Measurements from ENCODE around the gene MYO16.
"Not testable (repeated sequence)": the region's sequence is repeated elsewhere in the genome, so short reads cannot be mapped to it uniquely, and the experiment has no call there.

The MYO16 gene

DNA sequence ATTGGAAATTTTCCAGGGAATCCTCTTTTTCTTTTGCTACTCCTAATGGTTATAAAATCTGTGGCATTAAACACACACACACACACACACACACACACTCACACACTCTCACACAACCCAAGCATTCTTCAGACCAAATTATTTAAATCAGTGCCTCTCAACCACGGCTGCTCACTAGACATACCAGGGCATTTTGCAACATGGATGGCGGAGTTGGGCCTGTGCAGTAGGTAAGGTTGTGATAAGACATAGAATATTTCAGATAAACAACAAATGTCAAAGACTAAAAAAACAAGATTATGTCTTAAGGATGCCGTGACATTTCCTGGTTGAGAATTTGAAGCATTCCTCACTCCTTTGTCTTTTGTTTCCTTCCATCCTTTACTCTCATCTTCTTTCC lies 443.1 kb downstream of the MYO16 start:
- no peak for DNase-seq (ENCODE audit: low read depth, low spot score)
- Histone ChIP-seq H3K4me1 (ENCODE audit: insufficient read depth, insufficient read length) (no peaks in the 10 kb centered on the region), H3K9me3 (ENCODE audit: insufficient read depth, low read length) (no peaks in the 10 kb centered on the region), H3K27me3 (ENCODE audit: insufficient read depth, insufficient read length) (no peaks in the 10 kb centered on the region), H3K36me3 (ENCODE audit: insufficient read depth, insufficient read length, low read length) (no peaks in the 10 kb centered on the region), H3K9ac (ENCODE audit: insufficient read length, low read depth) (no peak overlapping the region), H3K4me3 (ENCODE audit: insufficient read length, low read depth) (no peak overlapping the region)
- TF ChIP-seq SUZ12 (IDR thresholded peaks at IDR 0.05; ENCODE audit: extremely low read depth, insufficient read depth, insufficient read length) (no peak), YY1 (IDR thresholded peaks at IDR 0.05; ENCODE audit: insufficient read depth, insufficient read length) (no peak), ZNF274 (IDR thresholded peaks at IDR 0.05; ENCODE audit: low read depth, low read length) (no peak)

DNA sequence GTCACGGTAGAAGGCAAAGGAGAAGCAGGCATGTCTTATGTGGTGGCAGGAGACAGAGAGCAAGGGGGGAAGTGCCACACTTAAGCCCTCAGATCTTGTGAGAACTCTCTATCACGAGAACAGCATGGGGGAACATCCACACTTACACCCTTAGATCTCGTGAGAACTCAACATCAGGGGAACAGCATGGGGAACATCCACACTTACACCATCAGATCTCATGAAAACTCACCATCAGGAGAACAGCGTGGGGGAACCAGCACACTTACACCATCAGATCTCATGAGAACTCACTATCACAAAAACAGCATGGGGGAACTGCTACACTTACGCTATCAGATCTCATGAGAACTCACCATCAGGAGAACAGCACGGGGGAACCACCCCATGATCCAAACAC lies 445.0 kb downstream of the MYO16 start:
- H3K4me1 ChIP-seq (ENCODE audit: insufficient read depth, insufficient read length), result no peaks in the 10 kb centered on the region
- no peak overlapping the region for H3K9ac ChIP-seq (ENCODE audit: insufficient read length, low read depth)
- no peaks in the 10 kb centered on the region for H3K27me3 ChIP-seq (ENCODE audit: insufficient read depth, insufficient read length)
- DNase-seq (ENCODE audit: low read depth, low spot score), result no peak
- H3K9me3 ChIP-seq (ENCODE audit: insufficient read depth, low read length), result no peaks in the 10 kb centered on the region
- TF ChIP-seq SUZ12 (IDR thresholded peaks at IDR 0.05; ENCODE audit: extremely low read depth, insufficient read depth, insufficient read length) (no peak), ZNF274 (IDR thresholded peaks at IDR 0.05; ENCODE audit: low read depth, low read length) (no peak), YY1 (IDR thresholded peaks at IDR 0.05; ENCODE audit: insufficient read depth, insufficient read length) (no peak)
- no peak overlapping the region for H3K4me3 ChIP-seq (ENCODE audit: insufficient read length, low read depth)
- H3K36me3 ChIP-seq (ENCODE audit: insufficient read depth, insufficient read length, low read length), result no peaks in the 10 kb centered on the region

DNA sequence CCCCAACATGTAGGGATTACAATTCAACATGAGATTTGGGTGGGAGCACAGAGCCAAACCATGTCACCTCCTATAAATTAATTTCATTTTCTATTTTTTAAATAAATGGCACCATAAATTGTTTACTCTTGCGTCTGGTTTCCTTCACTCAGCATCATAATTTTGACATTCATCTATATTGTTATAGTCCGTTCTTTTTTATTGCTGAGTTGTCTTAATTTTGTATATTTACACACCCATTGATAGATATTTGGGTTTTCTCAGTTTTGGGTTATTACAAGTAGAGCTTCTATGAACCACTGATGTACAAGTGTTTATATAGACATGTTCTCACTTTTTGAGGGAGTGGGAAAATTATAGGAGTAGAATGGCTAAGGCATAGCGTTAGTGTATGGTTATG lies 445.4 kb downstream of the MYO16 start:
- Histone ChIP-seq H3K36me3 (ENCODE audit: insufficient read depth, insufficient read length, low read length) (no peaks in the 10 kb centered on the region), H3K27me3 (ENCODE audit: insufficient read depth, insufficient read length) (no peaks in the 10 kb centered on the region), H3K9ac (ENCODE audit: insufficient read length, low read depth) (no peak overlapping the region), H3K9me3 (ENCODE audit: insufficient read depth, low read length) (no peaks in the 10 kb centered on the region), H3K4me3 (ENCODE audit: insufficient read length, low read depth) (no peak overlapping the region), H3K4me1 (ENCODE audit: insufficient read depth, insufficient read length) (no peaks in the 10 kb centered on the region)
- TF ChIP-seq YY1 (IDR thresholded peaks at IDR 0.05; ENCODE audit: insufficient read depth, insufficient read length) (no peak), SUZ12 (IDR thresholded peaks at IDR 0.05; ENCODE audit: extremely low read depth, insufficient read depth, insufficient read length) (no peak), ZNF274 (IDR thresholded peaks at IDR 0.05; ENCODE audit: low read depth, low read length) (no peak)
- no peak for DNase-seq (ENCODE audit: low read depth, low spot score)

DNA sequence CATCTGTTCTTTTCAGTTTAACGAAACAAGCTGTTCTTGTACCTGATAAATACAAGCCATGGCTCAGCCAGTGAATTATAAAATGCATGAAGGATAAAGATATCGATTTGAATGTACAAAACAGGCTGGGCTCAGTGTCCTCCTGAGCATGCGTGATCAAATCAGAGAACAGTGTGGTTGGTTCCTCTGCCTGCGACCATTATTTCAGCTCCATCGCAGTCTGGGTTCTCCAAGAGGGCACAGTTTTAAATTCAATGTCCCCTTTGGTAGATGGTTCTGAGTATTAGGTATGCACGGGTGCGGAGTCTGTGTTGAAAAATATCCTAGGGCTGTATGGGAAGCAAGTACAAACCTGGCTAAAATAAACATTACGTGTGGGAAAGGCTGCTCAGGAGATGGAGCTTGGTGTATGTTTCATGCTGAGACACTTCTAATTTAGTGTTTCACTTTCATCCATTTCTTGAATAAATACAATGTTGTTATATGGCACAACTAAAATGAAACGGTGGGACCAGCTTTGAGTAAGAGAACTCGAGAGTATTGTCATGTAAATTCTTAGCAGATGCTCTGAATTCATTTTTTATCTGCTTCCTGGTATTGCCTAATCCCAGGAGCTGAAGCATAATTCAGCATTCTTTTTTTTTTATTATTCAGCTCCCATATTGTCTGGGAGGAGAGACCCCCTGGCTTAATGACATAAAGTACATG lies 458.7 kb downstream of the MYO16 start:
- no peaks in the 10 kb centered on the region for H3K9me3 ChIP-seq (ENCODE audit: insufficient read depth, low read length)
- H3K4me3 ChIP-seq (ENCODE audit: insufficient read length, low read depth), result no peak overlapping the region
- H3K27me3 ChIP-seq (ENCODE audit: insufficient read depth, insufficient read length), result no peaks in the 10 kb centered on the region
- DNase-seq (ENCODE audit: low read depth, low spot score), result no peak
- no peak overlapping the region for H3K9ac ChIP-seq (ENCODE audit: insufficient read length, low read depth)
- no peaks in the 10 kb centered on the region for H3K4me1 ChIP-seq (ENCODE audit: insufficient read depth, insufficient read length)
- H3K36me3 ChIP-seq (ENCODE audit: insufficient read depth, insufficient read length, low read length), result no peaks in the 10 kb centered on the region
- TF ChIP-seq SUZ12 (IDR thresholded peaks at IDR 0.05; ENCODE audit: extremely low read depth, insufficient read depth, insufficient read length) (no peak), ZNF274 (IDR thresholded peaks at IDR 0.05; ENCODE audit: low read depth, low read length) (no peak), YY1 (IDR thresholded peaks at IDR 0.05; ENCODE audit: insufficient read depth, insufficient read length) (no peak)

DNA sequence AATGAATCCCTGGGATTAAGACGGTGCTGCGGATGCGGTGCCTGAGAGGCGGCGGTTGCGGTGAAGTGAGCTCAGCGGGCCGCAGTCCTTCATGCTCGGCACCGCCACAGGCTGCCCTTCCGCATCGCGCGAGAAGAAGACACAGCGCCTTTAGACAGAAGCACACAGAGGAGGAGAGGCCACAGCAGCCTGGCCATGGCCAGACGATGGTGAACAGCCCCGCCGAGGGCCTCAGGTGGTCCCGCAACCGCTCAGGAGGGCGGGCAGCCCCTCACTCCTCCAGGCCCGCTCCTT lies 459.2 kb downstream of the MYO16 start:
- Histone ChIP-seq H3K36me3 (ENCODE audit: insufficient read depth, insufficient read length, low read length) (no peaks in the 10 kb centered on the region), H3K9me3 (ENCODE audit: insufficient read depth, low read length) (no peaks in the 10 kb centered on the region), H3K27me3 (ENCODE audit: insufficient read depth, insufficient read length) (no peaks in the 10 kb centered on the region), H3K4me1 (ENCODE audit: insufficient read depth, insufficient read length) (no peaks in the 10 kb centered on the region), H3K9ac (ENCODE audit: insufficient read length, low read depth) (no peak overlapping the region), H3K4me3 (ENCODE audit: insufficient read length, low read depth) (no peak overlapping the region)
- TF ChIP-seq SUZ12 (IDR thresholded peaks at IDR 0.05; ENCODE audit: extremely low read depth, insufficient read depth, insufficient read length), result no peak
- TF ChIP-seq ZNF274 (IDR thresholded peaks at IDR 0.05; ENCODE audit: low read depth, low read length), result no peak
- TF ChIP-seq YY1 (IDR thresholded peaks at IDR 0.05; ENCODE audit: insufficient read depth, insufficient read length), result no peak
- no peak for DNase-seq (ENCODE audit: low read depth, low spot score)

DNA sequence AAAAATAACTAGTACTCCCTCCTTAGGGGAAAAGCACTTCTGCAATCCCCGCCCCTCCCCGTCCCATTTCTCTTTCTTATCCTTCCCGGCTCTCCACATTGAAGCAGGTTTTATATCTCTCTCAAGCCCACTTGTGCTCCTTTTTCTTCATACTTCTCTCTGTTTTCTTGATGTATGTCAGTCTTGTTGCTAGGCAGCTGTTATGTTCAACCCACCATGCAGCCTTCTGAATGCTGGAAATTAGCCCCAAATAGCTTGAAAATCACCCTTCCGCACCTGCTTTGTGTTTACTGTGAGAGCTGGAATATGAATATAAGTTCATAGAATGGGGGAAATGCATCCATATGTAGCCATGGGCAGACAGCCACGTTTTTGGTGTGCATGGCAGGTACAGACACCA lies 461.4 kb downstream of the MYO16 start:
- Histone ChIP-seq H3K27me3 (ENCODE audit: insufficient read depth, insufficient read length) (no peaks in the 10 kb centered on the region), H3K4me1 (ENCODE audit: insufficient read depth, insufficient read length) (no peaks in the 10 kb centered on the region), H3K36me3 (ENCODE audit: insufficient read depth, insufficient read length, low read length) (no peaks in the 10 kb centered on the region), H3K9ac (ENCODE audit: insufficient read length, low read depth) (no peak overlapping the region), H3K9me3 (ENCODE audit: insufficient read depth, low read length) (no peaks in the 10 kb centered on the region), H3K4me3 (ENCODE audit: insufficient read length, low read depth) (no peak overlapping the region)
- DNase-seq (ENCODE audit: low read depth, low spot score), result no peak
- no peak for TF ChIP-seq YY1 (IDR thresholded peaks at IDR 0.05; ENCODE audit: insufficient read depth, insufficient read length)
- TF ChIP-seq ZNF274 (IDR thresholded peaks at IDR 0.05; ENCODE audit: low read depth, low read length), result no peak
- TF ChIP-seq SUZ12 (IDR thresholded peaks at IDR 0.05; ENCODE audit: extremely low read depth, insufficient read depth, insufficient read length), result no peak

DNA sequence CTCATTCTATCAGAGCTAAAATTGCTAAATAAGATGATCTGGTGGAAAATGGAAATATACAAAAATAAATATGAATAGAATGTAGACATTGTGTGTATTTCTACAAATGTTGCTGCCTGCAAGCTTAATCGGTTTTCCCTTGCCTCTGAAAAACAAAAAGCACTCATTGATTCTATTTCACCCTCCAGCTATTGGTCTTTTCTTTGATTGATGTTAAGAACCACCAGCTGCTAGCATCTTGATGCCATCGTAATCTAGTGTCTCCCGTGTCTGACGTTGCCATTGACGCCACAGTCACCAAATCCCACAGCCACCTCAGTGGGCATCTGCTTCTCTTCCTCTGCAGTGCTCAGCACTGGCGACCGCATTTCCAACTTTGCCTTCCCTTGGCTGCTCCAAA lies 461.8 kb downstream of the MYO16 start:
- Histone ChIP-seq H3K9ac (ENCODE audit: insufficient read length, low read depth) (no peak overlapping the region), H3K27me3 (ENCODE audit: insufficient read depth, insufficient read length) (no peaks in the 10 kb centered on the region), H3K4me1 (ENCODE audit: insufficient read depth, insufficient read length) (no peaks in the 10 kb centered on the region), H3K9me3 (ENCODE audit: insufficient read depth, low read length) (no peaks in the 10 kb centered on the region), H3K4me3 (ENCODE audit: insufficient read length, low read depth) (no peak overlapping the region), H3K36me3 (ENCODE audit: insufficient read depth, insufficient read length, low read length) (no peaks in the 10 kb centered on the region)
- TF ChIP-seq ZNF274 (IDR thresholded peaks at IDR 0.05; ENCODE audit: low read depth, low read length), result no peak
- no peak for TF ChIP-seq SUZ12 (IDR thresholded peaks at IDR 0.05; ENCODE audit: extremely low read depth, insufficient read depth, insufficient read length)
- no peak for TF ChIP-seq YY1 (IDR thresholded peaks at IDR 0.05; ENCODE audit: insufficient read depth, insufficient read length)
- no peak for DNase-seq (ENCODE audit: low read depth, low spot score)

DNA sequence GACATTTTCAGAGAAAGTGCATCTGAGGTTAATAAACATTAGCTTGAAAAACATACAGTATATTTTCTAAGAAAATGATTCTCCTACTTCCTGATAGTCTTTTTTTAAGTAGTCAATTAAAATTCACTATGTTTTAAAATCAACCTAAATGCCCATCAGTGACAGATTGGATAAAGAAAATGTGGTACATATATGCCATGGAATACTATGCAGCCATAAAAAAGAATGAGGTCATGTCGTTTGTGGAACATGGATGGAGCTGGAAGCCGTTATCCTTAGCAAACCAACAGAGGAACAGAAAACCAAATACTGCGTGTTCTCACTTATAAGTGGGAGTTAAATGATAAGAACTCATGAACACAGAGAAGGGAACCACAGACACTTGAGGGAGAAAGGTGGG lies 462.8 kb downstream of the MYO16 start:
- not testable (repeated sequence) for H3K9me3 ChIP-seq (ENCODE audit: insufficient read depth, low read length); H3K27me3 ChIP-seq (ENCODE audit: insufficient read depth, insufficient read length); H3K36me3 ChIP-seq (ENCODE audit: insufficient read depth, insufficient read length, low read length); H3K4me3 ChIP-seq (ENCODE audit: insufficient read length, low read depth); H3K9ac ChIP-seq (ENCODE audit: insufficient read length, low read depth); H3K4me1 ChIP-seq (ENCODE audit: insufficient read depth, insufficient read length); DNase-seq (ENCODE audit: low read depth, low spot score)
